ENCODE measurements around the gene CUBN.

CUBN gene

DNA sequence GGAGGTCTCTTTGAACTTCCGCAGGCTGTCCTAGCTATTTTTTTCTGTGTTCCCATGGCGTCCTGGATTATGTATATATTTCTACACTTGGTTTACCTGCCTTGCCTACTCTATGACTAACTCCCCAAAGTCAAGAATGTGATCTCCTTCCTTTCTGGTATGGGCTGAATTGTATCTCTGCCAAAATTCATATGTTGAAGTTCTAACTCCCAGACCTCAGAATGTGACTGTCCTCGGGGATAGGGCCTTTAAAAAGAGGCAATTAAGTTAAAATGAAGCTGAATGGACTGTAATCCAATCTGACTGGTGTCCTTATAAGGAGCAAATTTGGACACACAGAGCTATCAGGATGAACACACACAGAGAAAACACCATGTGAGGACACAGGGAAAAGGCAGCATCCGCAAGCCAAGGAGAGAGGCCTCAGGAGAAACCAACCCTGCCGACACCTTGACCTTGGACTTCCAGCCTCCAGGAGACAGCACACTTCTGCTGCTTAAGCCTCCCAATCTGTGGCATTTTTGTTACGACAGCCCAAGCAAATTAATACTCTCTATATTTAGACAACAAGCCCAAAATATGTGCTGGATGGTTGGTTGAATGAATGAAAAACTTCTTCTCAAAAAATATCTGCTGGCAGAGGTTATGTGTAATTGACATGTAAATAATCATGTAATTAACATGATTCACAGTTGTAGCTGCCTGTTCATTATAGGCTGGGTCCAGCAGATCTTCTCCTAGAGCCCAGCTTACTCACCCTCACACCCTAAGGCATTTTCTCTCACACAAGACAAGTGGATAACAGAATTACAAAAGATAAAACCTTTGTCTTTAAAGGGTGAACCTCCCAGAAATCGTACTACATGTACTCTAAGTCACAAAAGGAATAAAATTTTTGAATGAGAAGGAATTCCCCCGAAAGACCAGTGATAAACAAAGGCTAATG is 123.7 kb downstream of the CUBN start:
- DNase-seq, result no peak

DNA sequence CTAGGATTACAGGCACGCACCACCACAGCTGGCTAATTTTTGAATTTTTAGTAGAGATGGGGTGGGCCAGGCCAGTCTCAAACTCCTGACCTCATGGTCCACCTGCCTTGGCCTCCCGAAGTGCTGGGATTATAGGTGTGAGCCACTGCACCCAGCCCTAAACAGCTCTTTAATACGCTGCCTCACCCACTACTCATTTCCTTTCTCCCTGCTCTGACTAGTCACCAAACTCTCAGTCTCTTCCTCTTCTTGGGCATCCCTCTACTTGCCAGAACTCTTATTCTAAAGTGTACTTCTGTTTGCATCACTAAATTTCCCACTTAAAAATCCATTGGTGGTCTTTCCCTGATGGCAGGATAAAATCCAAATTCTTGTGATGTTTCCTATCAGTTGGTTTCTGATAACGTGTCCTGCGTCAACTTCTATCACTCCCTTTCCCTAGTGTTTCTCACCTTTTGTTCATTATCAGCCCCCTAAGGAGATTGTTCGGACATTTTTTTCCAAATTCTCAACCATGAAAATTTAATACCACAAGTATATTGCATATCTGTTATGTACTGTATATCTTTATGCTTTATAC is 124.7 kb downstream of the CUBN start:
- no peak for DNase-seq

DNA sequence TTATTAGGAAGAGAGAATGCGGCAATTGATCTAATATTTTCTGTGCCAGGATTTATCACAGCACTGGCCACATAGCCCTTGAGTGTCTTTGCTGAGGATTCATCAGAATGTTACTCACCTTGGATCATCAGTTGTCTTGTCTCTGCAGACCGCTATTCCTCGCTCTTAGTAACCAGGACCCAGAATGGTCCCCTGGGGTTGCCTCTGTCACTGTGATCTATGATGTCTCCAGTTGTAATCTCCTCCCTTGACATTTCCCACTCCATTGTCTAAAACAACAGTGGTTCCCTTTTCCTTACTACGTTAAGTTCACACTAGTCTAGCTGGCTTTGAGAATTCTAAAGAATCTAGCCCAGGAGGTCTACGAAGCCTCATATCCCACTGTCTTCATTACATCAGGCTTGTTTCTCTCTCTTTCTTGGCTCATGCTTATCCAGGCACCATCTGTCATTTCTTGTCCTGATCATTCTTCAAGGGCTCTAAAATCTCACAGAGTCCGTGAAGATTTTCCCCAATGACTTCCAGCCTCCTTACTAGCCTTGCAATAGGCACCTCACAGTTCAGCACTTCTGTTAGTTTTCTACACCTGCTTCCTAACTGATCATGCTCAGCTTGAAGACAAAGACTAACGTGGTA is 125.8 kb downstream of the CUBN start:
- no peak for DNase-seq

DNA sequence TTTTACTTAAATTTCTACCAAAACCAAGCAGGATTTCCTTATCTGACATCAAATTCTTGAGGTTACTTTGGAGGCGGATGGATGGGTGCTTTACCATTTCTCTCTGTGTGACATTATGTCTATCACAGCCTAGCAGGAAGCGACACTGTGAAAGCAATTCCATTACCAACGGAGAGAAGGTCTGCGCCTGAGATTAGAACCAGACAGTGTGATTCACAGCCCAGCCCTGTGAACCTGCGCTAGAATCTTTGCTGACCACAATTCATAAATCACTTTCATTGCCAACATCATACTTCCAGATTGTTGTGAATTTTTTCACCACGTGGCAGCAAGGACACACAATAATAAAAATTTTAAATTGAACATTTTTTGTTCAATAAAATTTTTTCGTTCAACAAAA is 126.5 kb downstream of the CUBN start:
- DNase-seq, result no peak

DNA sequence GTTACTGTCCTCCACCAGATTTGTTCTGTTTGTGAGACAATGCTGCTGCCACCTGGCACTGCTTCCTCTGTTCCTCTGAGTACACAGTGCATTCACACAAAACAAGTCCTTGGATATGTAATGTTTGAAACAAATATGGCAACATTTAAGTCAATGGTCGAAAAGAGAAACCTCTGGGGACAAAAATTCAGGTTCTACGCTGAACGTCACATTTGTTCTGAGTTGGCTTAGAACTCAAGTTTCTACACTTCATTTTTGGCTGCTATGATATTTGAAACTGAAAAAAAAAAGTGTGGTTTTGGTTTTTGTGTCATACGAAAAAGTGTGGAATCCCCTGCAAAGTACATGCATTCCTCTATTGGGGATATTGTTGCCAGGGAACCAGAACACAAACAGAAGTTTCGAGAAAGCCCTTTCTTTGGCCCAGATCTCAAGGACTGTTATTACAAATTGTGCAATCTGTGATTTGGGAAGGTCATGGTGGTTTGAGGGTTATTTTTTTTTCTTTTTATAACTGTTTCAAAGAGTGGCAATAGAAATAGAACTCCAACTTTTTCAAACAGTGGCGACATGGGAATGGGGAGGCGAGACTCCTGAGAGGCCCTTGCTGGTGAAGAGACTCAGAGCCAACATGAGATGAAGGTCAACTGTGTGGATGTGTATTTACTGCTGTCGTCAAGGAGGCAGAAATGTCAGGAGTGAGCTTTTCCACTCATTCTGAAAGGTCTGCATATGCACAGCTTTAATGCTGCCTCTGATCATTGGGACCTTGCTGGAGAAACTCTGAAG is 127.5 kb downstream of the CUBN start:
- DNase-seq, result no peak

DNA sequence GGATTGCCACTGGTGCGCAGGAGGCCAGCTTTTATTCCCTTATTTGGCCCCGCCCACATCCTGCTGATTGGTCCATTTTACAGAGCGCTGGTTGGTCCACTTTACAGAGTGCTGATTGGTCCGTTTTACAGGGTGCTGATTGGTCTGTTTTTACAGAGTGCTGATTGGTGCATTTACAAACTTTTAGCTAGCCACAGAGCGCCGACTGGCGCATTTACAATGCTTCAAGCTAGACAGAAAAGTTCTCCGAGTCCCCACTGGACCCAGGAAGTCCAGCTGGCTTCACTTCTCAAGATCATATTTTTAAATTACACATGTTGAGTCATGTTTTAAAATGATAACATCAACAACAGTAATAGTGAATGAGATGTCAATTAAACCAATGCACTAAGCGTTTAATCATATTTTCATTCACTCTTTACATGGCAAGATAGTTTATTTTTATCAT is 128.3 kb downstream of the CUBN start:
- no peak for DNase-seq

DNA sequence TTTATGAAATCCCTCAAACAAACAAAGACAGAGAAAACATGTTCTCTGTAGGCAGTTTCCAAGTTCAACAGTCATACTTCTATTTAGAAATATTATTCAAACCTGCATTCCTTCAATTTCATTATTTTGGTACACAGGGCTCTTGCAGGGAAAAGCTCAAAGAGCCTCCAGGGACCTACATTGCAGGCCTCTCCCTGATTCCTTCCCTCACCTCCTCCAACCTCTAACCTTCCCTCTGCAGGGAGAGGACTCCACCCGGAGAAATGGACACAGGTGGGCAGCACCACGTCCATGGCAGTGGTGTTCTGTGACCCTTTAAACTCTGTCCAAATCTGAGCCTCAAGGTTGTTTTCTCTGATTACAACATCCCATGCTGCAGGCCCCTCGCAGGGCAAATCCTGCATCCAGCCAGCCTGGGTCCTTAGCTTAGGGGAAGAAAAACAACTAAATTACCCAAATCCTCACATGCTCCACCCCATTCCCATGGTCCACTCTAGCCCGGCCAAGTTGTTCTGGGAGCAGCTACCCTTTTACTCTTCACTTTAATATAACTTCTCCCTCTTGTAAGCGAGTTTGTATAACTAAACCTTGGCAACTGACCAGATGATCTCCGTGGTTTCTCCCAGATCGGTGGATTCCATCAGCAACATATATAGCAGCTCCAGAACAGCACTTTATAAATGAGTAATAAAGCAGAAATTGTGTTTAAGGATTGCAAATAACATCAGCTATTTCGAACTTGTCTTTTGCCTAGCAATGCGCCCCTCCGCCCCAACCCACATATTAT is 129.8 kb downstream of the CUBN start:
- no peak for DNase-seq

DNA sequence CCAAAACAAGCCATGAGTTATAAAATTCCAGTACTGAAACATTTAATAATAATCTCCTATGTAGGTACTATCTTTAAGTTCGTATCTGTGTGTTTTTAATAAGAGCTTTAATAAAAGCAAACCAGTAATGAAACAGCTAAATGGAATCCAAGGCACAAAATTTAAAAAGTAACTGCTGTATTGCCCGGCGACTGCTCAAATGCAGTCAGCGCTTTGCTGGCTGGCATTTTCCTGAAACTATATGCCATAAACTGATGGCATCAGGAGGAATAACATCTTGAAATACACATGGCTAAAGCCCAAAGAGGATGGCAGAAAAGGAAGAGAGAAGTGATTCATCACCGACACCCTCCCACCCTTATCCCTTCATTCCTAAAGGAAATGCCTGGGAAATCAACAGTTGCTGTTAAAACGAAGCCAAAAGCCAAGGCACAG is 133.1 kb downstream of the CUBN start:
- DNase-seq, result no peak

DNA sequence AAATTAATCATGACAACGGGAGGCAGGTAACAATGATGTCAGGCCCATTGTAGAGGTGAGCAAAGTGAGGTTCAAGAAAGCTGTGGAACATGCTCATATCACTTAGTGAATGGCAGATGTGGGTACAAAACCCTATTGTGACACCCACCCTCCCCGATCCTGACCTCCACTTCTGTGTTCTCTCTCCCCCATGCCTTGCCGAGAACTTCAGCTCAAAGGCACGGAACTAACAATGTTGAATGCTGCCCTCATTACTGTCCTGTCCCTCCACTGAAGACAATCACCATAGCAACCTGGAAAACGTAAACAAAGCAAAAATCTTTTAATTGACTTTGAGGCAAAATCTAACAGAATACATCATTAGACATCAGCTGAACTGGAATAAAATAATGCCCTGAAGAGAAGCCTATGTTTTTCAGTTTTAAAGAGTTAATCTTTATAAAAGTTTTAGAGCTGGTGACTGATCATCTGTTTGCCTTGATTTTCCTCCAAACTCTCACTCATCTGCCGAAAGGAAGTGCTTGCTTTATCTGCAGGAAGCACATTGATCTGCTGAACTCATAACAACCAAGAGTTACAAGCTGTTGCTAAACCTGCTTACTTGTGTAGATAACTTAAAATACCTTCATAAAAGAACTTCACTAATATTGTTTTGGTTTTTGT is 133.6 kb downstream of the CUBN start:
- DNase-seq, result no peak

DNA sequence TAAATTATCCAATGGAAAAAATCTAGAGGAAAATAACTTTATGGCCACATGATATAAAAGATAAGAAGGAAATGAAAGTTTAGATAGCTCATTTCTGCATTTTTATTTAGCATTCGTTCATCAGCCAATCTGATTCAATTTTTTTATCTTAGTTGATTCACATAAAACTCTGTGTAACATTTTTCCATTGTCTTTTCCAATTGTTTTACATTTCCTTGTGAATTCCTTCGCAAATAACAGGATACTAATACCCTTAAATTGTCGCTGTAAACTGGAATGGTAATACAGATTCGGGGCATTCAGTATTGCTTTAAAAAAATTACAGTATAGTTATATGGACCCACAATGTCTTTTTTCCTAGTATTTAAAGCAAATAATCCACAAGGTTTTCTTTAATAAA is 136.4 kb downstream of the CUBN start:
- DNase-seq, result no peak

DNA sequence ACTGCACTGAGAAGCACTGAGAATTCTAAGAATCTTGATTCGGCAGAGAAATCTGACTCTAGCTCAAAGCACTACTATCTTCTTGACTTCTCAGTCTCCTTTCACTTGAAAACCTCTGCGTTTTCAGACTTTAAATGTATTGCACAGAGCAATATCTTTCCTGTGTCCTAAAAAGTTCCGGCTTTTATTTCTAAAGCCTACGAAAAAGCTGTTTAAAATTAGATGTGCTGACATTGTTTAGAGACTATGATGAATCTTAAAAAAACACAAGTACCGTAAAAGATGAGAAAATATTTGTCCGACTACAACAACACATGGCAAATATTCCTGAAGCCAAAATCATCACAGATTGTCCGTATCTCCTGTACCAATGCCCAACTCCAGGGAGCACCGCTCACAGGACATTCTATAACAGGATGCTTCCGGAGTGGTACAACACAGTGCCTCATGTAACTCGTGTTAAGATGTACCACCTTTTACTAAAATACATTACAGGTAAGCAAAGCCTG is 136.9 kb downstream of the CUBN start:
- no peak for DNase-seq

DNA sequence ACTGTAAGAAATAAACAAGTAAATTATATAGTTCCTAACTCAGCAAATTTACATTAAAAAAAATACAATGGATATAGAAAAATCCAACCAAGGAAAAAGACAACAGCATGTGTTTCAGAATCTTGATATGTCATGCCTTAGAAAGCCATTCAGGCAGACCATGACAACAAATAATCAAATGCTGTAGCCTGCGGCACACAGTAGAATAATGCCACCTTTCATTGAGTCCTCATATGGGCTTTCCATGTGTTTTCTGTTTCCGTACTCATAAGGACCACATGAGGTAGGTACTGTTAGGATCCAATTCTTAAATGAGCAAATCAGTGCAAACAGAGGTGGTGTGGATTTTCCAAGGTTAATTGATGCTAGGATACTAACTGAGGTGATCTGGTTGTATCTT is 138.6 kb downstream of the CUBN start:
- DNase-seq, result no peak

DNA sequence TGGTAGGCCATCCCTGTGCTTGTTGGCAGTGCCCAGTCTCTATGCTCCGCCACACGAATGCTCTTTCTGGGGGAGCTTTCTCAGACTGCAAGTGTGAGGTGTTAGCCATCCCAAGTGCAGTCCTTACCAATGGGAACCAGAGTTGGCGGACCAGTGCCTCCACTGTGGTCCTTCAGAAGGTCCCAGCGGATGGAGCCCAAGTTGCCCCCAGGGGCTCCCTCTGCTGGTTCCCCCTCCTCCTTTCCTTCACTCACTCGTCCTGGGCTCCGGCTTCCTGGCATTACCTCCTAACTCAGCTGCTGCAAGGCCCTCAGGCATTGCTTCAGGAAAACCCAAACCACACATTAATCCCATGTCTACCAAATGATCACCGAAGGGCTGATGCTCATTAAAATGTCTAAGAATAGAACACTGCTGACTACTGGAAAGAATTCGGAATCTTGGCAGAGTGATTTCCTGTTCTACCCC is 139.8 kb downstream of the CUBN start:
- no peak for DNase-seq

DNA sequence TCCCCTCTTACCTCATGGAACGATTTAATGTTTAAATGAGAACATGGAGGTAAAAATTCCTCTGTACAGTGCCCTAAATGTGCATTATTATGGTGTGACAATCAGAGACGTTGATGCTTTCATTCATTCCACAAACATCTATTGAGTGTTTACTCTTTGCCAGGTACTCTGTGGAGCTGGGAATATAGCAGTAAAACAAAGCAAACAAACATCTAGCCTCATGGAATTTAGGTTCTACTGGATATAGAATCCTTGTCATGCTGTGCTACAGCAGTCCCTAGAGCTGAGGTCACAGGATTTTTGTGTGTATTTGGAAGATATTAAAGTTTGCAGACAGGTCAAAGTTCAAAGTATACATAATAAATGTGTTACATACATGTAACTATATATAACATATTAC is 140.7 kb downstream of the CUBN start:
- no peak for DNase-seq

DNA sequence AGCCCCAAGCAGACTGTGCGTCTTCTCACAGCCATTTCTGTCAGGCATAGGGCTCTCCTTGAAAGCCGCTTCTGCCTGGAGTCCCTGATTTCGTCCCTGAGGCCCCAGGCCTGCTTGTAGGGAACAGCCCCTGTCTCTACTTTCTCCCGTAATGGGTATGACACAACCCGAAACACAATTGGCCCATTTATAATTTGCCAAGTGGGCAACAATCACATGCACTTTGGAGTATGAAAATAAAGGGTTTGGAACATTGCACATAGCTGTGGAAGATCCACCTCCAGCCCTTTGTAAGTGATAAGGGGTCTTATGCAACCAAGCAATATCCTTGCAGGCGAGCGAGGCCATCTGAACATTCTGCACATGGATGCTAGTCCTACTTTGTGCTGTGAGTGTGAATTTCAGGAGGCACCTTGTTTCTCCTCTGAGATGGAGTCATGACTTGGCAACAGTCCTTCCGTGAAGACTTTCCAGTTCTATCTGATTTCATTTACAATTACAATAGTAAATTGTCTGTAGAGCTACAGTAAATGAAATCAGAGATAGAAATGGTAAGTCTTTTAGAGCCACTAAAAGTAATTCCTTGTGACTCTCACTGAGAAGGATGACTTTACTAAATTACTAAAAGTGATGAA is 141.5 kb downstream of the CUBN start:
- DNase-seq, result no peak

DNA sequence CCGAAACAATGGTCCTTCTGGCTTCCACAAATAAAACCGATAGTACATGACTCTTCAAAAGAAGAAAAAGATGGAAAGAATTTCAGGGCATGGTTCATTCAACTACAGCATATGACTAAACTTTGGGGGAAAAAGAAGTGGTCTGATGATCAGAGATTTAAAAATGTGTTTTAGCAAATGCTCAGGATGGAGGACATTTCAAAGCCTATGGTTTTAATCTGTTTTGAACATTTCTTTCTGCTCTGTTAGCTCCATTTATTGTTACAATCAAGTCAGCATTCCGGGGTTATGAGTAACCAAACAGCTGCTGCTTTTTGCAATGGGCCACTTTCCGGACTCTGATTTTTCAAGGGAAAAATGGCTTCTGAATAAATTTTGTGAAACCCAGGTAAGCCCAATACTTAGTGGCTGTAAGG is 142.4 kb downstream of the CUBN start:
- DNase-seq, result no peak

DNA sequence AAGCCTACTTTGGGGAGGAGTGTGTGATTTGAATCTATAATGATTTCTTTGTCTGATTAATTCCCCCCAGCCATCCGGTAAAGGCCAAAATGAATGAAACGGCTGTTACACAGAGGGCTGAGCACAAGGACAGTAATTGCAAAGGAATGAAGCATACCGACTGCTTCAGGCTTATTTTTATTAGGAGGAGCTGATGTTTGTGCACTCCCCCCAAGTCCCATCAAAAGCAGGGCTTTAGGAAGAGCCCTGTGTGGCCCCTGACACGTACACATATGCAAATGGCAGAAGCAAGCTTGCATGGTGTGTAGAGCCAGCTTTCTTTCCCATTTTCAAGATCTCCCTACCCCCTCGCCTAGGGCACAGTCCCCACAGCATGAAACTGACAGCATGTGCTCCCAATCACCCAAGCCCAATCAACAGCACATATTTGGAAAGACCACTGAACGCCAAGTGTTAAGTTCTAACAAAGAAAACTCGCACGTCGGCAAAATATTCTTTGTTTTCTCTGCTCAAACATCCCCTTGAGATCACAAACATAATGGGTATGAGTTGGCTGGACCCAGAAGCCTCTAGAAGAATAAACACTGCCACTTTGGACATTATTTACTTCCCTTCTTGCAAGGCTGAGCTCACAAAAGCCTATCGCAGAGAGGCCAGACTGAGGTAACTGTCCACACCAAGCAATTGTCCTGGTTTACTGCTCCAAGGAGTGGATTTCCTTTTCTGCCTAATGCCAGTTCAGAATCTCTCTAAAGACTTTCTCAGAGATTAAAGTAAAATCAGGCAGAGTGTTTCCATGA is 143.0 kb downstream of the CUBN start:
- no peak for DNase-seq

DNA sequence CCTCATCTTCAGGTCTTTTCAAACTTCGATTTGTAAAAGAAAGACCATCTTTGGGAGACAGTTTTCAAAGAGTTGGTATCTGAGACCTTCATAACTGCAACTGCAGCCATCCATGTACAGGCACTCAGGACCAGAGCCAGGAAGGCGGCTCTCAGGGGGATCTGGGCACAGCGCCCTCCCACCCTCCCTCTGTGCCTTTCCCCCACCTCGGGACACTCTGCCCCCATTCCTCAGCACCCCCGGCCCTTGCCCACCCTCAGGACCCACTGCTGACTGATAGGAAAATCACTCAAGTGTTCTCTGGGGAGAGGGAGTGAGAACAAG is 143.6 kb downstream of the CUBN start:
- no peak for DNase-seq

DNA sequence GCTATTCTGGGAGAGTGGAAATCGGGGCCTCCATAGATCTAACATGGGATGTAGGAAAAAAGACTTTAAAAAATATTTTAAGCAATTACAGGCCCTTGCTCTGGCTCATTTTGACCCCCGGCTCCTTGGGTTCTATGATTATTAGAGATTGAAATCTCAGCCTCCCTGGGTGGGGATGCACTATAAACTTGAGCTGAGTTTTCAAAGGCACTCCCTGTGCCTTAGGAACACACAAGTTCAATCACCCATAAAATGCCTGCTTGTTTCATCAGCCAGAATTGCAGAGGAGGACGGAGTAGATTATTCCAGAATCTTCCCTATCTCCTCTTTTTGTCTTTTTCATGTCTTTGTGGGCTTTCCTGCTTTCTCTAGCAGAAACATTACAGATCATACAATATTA is 145.4 kb downstream of the CUBN start:
- DNase-seq, result no peak

DNA sequence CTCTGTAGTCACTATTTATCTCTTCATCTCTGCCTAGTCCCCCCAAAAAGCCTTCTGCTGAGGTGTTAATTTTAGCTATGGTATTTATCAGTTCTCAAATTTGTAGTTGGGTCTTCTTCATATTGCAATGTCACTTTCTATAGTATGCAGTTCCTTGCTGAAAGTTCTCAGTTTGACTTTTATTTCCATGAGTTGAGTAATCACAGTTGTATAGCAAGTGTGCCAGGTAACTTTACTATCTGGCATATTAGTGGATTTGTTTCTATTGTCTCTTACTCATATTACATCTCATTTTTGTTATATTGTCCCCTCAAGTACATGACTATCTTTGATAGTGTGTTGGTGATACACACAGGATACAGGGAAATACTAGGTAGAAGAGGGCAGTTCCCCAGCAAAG is 152.8 kb downstream of the CUBN start:
- no peak for DNase-seq
